NB4 (cell line): ENCODE data around the gene RBM19.
A peak's percentile ranks its signal among the peaks of the same experiment; 100 is the strongest.

Experiments used
- DNase-seq: peaks from one replicate; pipeline ENCODE4 v3.0.0; 2010; ENCODE audit warnings: low read depth
- H3K4me3 ChIP-seq: one replicate; pipeline ENCODE4 v1.5.1; 2011; ENCODE audit warnings: mild to moderate bottlenecking, low read depth, low read length, moderate library complexity
- CTCF ChIP-seq: IDR thresholded peaks from one replicate; pipeline ENCODE4 v1.5.1; 2012; ENCODE audit warnings: low read depth, low read length
- MAX ChIP-seq: IDR thresholded peaks from 2 replicates; pipeline ENCODE4 v1.6.1; 2011; ENCODE audit warnings: low read depth, low read length
- MYC ChIP-seq: IDR thresholded peaks from 2 replicates; pipeline ENCODE4 v1.6.1; 2011; ENCODE audit warnings: low read depth, low read length
- POLR2A ChIP-seq: IDR thresholded peaks from 2 replicates; pipeline ENCODE4 v1.6.1; 2011; ENCODE audit warnings: mild to moderate bottlenecking; ENCODE audit not compliant: insufficient read length; ENCODE audit errors: extremely low read depth

RBM19 gene

GRCh38 chr12:113862590-113863454 lies 103.3 kb downstream of the RBM19 start:
- H3K4me3 ChIP-seq: peak overlapping the region; percentile 39

GRCh38 chr12:113861708-113862312 lies 104.3 kb downstream of the RBM19 start:
- DNase-seq: peak; percentile 53
- peak overlapping the region; percentile 39 for H3K4me3 ChIP-seq
- TF ChIP-seq MYC: no peak
- TF ChIP-seq POLR2A: no peak
- no peak for TF ChIP-seq MAX
- TF ChIP-seq CTCF: no peak

More at GRCh38 chr12:113862590-113863454, 103.3 kb downstream of the RBM19 start:
- TF ChIP-seq MAX (peak; percentile 56), CTCF (no peak), POLR2A (no peak), MYC (peak; percentile 60)
- peak; percentile 99 for DNase-seq

- peak; percentile 66; the same call in 1 of the 2 replicates for TF ChIP-seq MAX
- peak; percentile 57; the same call in 1 of the 2 replicates for TF ChIP-seq MYC
- TF ChIP-seq CTCF: no peak
- TF ChIP-seq POLR2A: no peak
- peak overlapping the region; percentile 30 for H3K4me3 ChIP-seq
- peak; percentile 96 for DNase-seq
Observed at GRCh38 chr12:113860950-113861349, 105.2 kb downstream of the RBM19 start.

GRCh38 chr12:113860059-113860820 lies 105.9 kb downstream of the RBM19 start:
- TF ChIP-seq MAX (no peak; the same call in 1 of the 2 replicates), CTCF (peak; percentile 25), POLR2A (no peak)
- no peak overlapping the region for H3K4me3 ChIP-seq
- peak; percentile 72 for DNase-seq

- TF ChIP-seq MAX: peak; percentile 81
- TF ChIP-seq POLR2A: no peak
- TF ChIP-seq MYC: peak; percentile 43
- DNase-seq: peak; percentile 82
- H3K4me3 ChIP-seq: no peak overlapping the region
Observed at GRCh38 chr12:113858841-113859386, 107.2 kb downstream of the RBM19 start.
